ENCODE data around the gene NPDC1. TPM values are rescaled to one million over a fixed set of nuclear protein-coding genes. Genes with fewer than 3 reads are reported as not detected.
"Not testable (repeated sequence)": the region's sequence is repeated elsewhere in the genome, so short reads cannot be mapped to it uniquely, and the experiment has no call there.

Gene NPDC1
- total RNA-seq, 1 experiment from 2014 or later, result 89.8 TPM

GRCh38 chr9:137004285-137004684 lies 41.7 kb downstream of the NPDC1 start:
- DNase-seq, result peak in 1 of 2 experiments; percentile 54
- TF ChIP-seq CTCF (conservative IDR thresholded peaks at IDR 0.05), result peak; percentile 68
- H3K27me3 ChIP-seq (ENCODE audit: insufficient read depth, low read depth); H2AFZ ChIP-seq; H3F3A ChIP-seq (ENCODE audit: insufficient read depth, low read depth); H3K4me3 ChIP-seq; H3K79me2 ChIP-seq (ENCODE audit: low read depth); H3K36me3 ChIP-seq (ENCODE audit: low read depth); H3K9me3 ChIP-seq (ENCODE audit: insufficient read depth, low read depth); H3K4me2 ChIP-seq; BruUV-seq (replicated peaks); H3K4me1 ChIP-seq (replicated peaks; ENCODE audit: insufficient read depth); CTCF ChIA-PET; H3K27ac ChIP-seq; POLR2A ChIA-PET (ENCODE audit: unreplicated experiment); H3K9me2 ChIP-seq (ENCODE audit: insufficient read depth); intact Hi-C loops (cut with micrococcal nuclease; ENCODE audit: unreplicated experiment); H4K20me1 ChIP-seq (ENCODE audit: insufficient read depth): not testable (repeated sequence)

GRCh38 chr9:137002646-137003041 lies 43.3 kb downstream of the NPDC1 start:
- H3K4me2 ChIP-seq, result no peak overlapping the region
- H3K4me1 ChIP-seq (replicated peaks; ENCODE audit: insufficient read depth), result peaks cover 9% of the 10 kb centered on the region; the same call in 1 of the 2 replicates
- H3K9me3 ChIP-seq (ENCODE audit: insufficient read depth, low read depth), result no peaks in the 10 kb centered on the region
- DNase-seq, result no peak
- no peaks in the 10 kb centered on the region for H3K9me2 ChIP-seq (ENCODE audit: insufficient read depth)
- TF ChIP-seq CTCF (conservative IDR thresholded peaks at IDR 0.05) (no peak), EZH2 (IDR thresholded peaks at IDR 0.05; ENCODE audit: low read depth) (no peak)
- no peak overlapping the region for H3K4me3 ChIP-seq
- no TSS peak for BruUV-seq (replicated peaks)
- no peaks in the 10 kb centered on the region for H4K20me1 ChIP-seq (ENCODE audit: insufficient read depth)
- no peaks in the 10 kb centered on the region for H3K79me2 ChIP-seq (ENCODE audit: low read depth)
- no peak overlapping the region for H3K27ac ChIP-seq
- intact Hi-C loops (cut with micrococcal nuclease; ENCODE audit: unreplicated experiment), result no loop called here
- ChIA-PET POLR2A (ENCODE audit: unreplicated experiment) (no interaction called here), CTCF (interaction anchor here (0.6 to 0.7 kb wide), 2 partner anchors 27 to 54 kb away, joined by 3 read pairs; no protein-coding TSS in a partner anchor)
- H3K36me3 ChIP-seq (ENCODE audit: low read depth), result no peaks in the 10 kb centered on the region
- H2AFZ ChIP-seq, result no peak overlapping the region
- peaks cover 16% of the 10 kb centered on the region; the same call in 1 of the 2 replicates for H3F3A ChIP-seq (ENCODE audit: insufficient read depth, low read depth)
- H3K27me3 ChIP-seq (ENCODE audit: insufficient read depth, low read depth), result no peaks in the 10 kb centered on the region

GRCh38 chr9:137001857-137002645 lies 43.9 kb downstream of the NPDC1 start:
- no TSS peak for BruUV-seq (replicated peaks)
- Histone ChIP-seq H3F3A (ENCODE audit: insufficient read depth, low read depth) (peaks cover 16% of the 10 kb centered on the region; the same call in 1 of the 2 replicates), H3K79me2 (ENCODE audit: low read depth) (no peaks in the 10 kb centered on the region), H3K27ac (no peak overlapping the region), H3K9me2 (ENCODE audit: insufficient read depth) (no peaks in the 10 kb centered on the region), H3K4me3 (no peak overlapping the region), H3K4me2 (peak overlapping the region; percentile 46; the same call in 1 of the 2 replicates), H2AFZ (peak overlapping the region; percentile 39; the same call in 1 of the 2 replicates), H3K36me3 (ENCODE audit: low read depth) (no peaks in the 10 kb centered on the region), H3K9me3 (ENCODE audit: insufficient read depth, low read depth) (no peaks in the 10 kb centered on the region), H4K20me1 (ENCODE audit: insufficient read depth) (no peaks in the 10 kb centered on the region), H3K27me3 (ENCODE audit: insufficient read depth, low read depth) (no peaks in the 10 kb centered on the region), H3K4me1 (replicated peaks; ENCODE audit: insufficient read depth) (peaks cover 15% of the 10 kb centered on the region)
- no peak for DNase-seq
- CTCF ChIA-PET, result interaction anchor here (0.6 to 0.7 kb wide), 9 partner anchors 13 to 256 kb away, joined by 3 to 13 read pairs (median 5); no protein-coding TSS in a partner anchor
- intact Hi-C loops (cut with micrococcal nuclease; ENCODE audit: unreplicated experiment), result no loop called here
- POLR2A ChIA-PET (ENCODE audit: unreplicated experiment), result interaction anchor here (0.7 kb wide), 1 partner anchor 24 kb away, joined by 13 read pairs; no protein-coding TSS in a partner anchor
- TF ChIP-seq CTCF (conservative IDR thresholded peaks at IDR 0.05) (no peak), EZH2 (IDR thresholded peaks at IDR 0.05; ENCODE audit: low read depth) (no peak)
